Uterus (tissue), 2 donors: ENCODE data around the gene CES4A.

ENCODE experiments used
- POLR2A ChIP-seq, 2 donors: fragments of 450-650 bp; IDR thresholded peaks; one replicate each; pipeline ENCODE4 v1.6.1; 2016; ENCODE audit warnings: antibody characterized with exemption in 2 of 2, mild to moderate bottlenecking in 1 of 2, moderate library complexity in 1 of 2
- TF ChIP-seq, protein P1 (sequence below), 4 experiments: fragments of 200-600 bp in 2 of 4; fragments of 450-650 bp in 2 of 4; sonication (generic) in 2 of 4; IDR thresholded peaks; one replicate each; pipeline ENCODE4 v1.5.1; 2016 to 2019; ENCODE audit warnings: antibody characterized with exemption in 4 of 4, mild to moderate bottlenecking in 2 of 4, moderate library complexity in 1 of 4

- no peak for TF ChIP-seq POLR2A (IDR thresholded peaks at IDR 0.05)
- TF ChIP-seq, protein P1, sequence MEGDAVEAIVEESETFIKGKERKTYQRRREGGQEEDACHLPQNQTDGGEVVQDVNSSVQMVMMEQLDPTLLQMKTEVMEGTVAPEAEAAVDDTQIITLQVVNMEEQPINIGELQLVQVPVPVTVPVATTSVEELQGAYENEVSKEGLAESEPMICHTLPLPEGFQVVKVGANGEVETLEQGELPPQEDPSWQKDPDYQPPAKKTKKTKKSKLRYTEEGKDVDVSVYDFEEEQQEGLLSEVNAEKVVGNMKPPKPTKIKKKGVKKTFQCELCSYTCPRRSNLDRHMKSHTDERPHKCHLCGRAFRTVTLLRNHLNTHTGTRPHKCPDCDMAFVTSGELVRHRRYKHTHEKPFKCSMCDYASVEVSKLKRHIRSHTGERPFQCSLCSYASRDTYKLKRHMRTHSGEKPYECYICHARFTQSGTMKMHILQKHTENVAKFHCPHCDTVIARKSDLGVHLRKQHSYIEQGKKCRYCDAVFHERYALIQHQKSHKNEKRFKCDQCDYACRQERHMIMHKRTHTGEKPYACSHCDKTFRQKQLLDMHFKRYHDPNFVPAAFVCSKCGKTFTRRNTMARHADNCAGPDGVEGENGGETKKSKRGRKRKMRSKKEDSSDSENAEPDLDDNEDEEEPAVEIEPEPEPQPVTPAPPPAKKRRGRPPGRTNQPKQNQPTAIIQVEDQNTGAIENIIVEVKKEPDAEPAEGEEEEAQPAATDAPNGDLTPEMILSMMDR (IDR thresholded peaks at IDR 0.05) = no peak
Measured at GRCh38 chr16:67030221-67030962, 42.0 kb downstream of the CES4A start.
